Transverse colon (tissue), 3 donors: Measurements from ENCODE around the gene ANKS1A.
"Not testable (repeated sequence)": the region's sequence is repeated elsewhere in the genome, so short reads cannot be mapped to it uniquely, and the experiment has no call there.

Experiments
- EP300 ChIP-seq: sonication (generic); formaldehyde crosslinking; IDR thresholded peaks from one replicate; pipeline ENCODE4 v1.6.1; 2017; ENCODE audit warnings: antibody characterized with exemption, low read depth
- TF ChIP-seq, protein P1 (sequence below), 5 experiments: fragments of 200-600 bp in 3 of 5; fragments of 450-650 bp in 2 of 5; sonication (generic) in 3 of 5; IDR thresholded peaks; 1 replicate in 2 of 5; 2 replicates in 3 of 5; pipeline ENCODE4 v1.5.1; 2016 to 2017; ENCODE audit warnings: antibody characterized with exemption in 5 of 5, inconsistent platforms in 3 of 5, mild to moderate bottlenecking in 2 of 5, moderate library complexity in 1 of 5

DNA sequence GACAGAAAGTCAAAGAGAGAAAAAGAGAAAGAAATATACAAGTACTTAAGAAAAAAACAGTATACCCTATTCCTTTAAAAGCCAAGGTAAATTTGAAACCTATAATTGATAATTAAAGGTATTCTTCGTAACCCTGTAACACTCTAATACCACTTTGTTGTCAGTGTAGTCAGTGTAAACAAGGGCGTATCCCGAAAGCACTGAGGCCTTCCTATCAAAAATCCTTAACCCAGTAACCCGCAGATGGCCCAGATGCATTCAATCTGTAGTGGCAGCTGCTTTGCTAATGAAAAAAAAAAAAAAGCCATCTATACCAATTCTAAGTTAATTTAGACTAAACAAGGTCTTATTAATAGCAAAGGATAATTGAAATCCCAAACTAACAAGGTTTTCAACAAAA lies 110.9 kb downstream of the ANKS1A start:
- TF ChIP-seq, protein P1, sequence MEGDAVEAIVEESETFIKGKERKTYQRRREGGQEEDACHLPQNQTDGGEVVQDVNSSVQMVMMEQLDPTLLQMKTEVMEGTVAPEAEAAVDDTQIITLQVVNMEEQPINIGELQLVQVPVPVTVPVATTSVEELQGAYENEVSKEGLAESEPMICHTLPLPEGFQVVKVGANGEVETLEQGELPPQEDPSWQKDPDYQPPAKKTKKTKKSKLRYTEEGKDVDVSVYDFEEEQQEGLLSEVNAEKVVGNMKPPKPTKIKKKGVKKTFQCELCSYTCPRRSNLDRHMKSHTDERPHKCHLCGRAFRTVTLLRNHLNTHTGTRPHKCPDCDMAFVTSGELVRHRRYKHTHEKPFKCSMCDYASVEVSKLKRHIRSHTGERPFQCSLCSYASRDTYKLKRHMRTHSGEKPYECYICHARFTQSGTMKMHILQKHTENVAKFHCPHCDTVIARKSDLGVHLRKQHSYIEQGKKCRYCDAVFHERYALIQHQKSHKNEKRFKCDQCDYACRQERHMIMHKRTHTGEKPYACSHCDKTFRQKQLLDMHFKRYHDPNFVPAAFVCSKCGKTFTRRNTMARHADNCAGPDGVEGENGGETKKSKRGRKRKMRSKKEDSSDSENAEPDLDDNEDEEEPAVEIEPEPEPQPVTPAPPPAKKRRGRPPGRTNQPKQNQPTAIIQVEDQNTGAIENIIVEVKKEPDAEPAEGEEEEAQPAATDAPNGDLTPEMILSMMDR (IDR thresholded peaks at IDR 0.05): not testable (repeated sequence)
- not testable (repeated sequence) for TF ChIP-seq EP300
